Measurements from ENCODE around the gene BOC.

DNA sequence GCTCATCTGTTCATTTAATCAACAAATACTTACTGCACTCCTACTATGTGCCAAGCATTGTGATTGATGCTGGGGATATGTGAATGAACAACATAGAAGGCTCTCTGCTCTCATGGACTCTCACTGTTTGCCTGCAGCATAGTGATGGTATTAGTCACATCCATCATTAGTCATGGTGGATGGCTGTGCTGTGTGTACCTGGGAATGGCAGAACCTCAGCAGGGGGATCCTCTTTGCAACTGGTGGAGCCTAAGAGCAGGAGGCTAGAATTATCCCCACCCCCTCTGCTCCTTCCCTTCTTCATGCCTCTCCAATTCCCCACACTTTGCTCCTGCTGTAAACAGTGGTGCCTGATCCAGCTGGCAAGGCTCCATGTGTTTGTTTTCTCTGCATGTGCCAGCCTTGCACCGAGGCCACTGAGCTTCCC is 20.5 kb downstream of the BOC start:
- no peak for TF ChIP-seq CTCF (IDR thresholded peaks at IDR 0.05; ENCODE audit: poor library complexity)
- TF ChIP-seq EZH2 (IDR thresholded peaks at IDR 0.05; ENCODE audit: borderline replicate concordance): no peak
- no peak for TF ChIP-seq EZH2phosphoT487 (IDR thresholded peaks at IDR 0.05; ENCODE audit: low read depth, severe bottlenecking, unreplicated experiment)
